Activated T-helper 1 cell treated with anti-CD3 and anti-CD28 coated beads, Interleukin-2, amount 50 U/mL, for 16 hours (primary cell): ENCODE measurements around the gene FURIN.
"Not testable (repeated sequence)": the region's sequence is repeated elsewhere in the genome, so short reads cannot be mapped to it uniquely, and the experiment has no call there.

ENCODE experiments used
- DNase-seq, 2 donors: peaks; one replicate each; pipeline ENCODE4 v3.0.0-alpha.2; 2020; ENCODE audit warnings: low read depth in 1 of 2, low spot score in 1 of 2

FURIN gene

DNA sequence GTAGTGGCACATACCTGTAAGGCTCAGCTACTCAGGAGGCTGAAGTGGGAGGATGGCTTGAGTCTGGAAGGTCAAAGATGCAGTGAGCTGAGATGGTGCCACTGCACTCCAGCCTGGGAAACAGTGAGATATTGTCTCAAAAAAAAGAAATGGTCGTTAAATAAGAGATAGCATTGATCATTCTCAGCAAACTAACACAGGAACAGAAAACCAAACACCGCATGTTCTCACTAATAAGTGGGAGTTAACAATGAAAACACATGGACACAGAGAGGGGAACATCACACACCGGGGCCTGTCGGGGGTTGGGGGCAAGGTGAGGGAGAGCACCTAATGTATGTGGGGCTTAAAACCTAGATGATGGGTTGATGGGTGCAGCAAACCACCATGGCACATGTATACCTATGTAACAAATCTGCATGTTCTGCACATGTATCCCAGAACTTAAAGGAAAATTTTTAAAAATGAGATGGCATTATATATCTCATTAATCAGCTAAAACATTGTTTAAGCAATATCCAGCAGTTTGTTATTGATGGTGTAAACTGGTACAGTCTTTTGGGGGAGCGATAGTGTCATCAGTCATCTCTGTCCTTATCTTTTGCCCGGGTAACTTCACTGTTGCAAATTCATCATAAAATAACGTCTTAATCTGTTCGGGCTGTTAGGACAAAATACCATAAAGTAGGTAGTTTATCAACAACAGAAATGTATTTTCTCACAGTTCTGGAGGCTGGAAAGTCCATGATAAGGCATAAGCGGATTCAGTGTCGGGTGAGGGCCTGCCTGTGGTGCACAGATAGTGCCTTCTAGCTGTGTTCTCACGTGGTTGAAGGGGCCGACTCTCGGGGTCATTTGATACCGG, 33.0 kb downstream of the FURIN start:
- DNase-seq: no peak

DNA sequence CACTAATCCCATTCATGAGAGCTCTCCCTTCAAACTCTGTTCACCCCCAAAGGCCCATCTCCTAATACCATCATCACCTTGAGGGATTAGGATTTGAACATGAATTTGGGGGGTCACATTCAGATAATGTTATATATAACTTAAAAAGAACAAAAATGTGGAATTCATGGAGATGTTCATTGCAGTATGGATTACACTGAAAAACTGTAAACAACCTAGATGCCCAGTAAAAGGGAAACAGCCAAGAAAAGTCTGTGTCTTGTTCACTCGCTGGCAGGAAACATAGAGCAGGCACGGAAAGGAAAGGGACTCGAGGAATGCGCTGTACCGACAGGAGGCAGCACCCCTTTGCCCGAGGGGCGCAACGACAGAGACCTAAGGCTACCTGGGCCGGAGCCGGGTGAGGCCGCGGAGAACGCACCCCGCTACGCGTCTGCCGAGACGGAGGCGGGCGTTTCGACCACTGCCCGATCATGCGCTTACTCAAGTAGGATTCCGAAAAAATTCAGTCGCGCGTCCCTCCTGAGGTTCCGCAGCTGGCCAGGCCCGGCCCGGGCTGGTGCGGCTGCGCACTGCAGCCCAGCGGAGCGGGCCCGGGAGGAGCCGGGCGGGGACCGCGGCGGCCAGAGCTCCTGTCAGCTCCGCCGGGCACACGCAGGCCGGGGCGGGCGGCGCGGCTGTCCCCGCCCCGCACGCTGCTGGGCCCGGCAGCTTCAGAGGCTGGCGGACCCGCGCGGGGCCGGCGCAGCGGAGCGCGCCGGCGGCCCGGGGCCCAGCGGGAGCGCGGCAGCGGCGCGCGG, 33.9 kb downstream of the FURIN start:
- DNase-seq: peak; percentile 34 to 50

DNA sequence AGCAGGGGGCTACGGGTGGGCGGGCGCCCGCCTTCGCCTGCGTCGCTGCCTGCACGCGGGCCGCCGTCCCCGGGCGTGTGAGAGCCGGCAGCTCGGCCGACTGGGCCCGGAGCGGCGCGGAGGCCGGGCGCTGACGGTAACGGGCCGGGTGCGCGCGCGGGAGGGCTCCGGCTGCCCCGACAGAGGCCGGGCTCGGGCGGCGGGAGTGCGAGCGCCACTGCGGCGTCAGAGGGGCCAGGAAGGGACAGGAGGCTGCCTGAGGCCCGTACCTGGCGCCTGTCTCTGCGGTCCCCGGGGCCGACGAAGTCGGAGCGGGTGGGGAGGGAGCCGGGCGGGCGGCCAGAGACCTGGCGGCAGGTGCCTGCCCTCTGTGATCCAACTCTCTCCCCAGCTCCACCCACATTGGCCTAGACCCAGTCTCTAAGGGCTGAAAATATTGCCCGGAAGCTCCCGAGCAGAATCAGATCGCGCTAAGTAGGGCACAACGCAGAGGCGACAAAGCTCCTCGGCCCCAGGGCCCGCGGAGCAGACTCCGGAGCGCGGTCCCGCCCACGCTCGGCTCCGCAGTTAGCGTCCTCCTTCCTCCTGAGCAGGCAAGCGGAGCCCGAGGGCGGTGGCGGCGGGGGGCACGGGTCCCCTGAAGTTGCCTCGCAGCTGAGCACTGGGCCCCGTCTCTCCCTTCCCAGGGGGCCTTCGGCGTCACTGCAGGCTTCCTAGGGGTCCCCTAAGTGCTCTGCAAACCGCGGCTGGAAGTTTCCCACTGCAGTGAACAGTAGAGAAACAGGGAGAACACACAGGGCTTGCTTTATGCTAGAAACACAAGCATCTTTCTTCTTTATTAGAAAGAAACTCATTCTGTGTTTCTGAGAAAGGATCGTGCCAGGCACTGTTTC, 34.7 kb downstream of the FURIN start, which contains the start of gene MAN2A2:
MAN2A2 (plus strand) TSS at position 463 of the 893 bp plus-strand sequence. CDS start 906 bp downstream, outside the sequence.
- DNase-seq: peak; percentile 41 to 56

DNA sequence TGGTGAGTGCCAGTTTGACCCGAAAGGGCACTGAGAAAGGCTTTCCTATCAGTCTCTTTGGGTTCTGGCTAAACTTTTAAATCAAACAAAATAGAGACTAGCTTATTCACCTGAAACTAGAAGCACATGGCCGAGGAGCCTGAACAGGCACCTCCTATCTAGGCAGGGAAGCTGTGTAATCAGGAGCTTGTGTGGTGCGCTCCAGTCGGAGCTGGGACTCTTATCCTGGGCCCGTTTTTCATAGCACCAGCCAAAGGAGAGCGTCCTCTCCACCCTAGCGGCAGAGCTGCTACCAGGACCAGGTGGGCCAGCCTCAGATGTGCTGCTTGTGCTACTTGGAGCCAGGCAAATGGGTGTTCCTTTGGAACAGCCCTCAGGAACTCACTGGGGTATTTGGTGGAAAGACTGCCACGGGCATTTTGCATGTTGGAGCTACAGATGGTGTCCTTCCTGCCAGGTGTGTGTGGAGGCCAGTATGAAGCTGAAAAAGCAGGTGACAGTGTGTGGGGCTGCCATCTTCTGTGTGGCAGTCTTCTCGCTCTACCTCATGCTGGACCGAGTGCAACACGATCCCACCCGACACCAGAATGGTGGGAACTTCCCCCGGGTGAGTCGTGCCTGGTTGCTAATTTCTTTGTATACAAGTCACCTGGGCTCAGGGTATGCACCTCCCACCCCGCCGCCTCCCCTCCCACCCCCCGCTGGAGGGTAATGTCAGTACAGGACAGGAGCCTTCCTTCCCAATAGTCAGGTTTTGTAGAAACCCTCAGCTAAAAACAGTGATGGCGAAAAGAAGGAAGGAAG, 35.5 kb downstream of the FURIN start:
- no peak for DNase-seq

DNA sequence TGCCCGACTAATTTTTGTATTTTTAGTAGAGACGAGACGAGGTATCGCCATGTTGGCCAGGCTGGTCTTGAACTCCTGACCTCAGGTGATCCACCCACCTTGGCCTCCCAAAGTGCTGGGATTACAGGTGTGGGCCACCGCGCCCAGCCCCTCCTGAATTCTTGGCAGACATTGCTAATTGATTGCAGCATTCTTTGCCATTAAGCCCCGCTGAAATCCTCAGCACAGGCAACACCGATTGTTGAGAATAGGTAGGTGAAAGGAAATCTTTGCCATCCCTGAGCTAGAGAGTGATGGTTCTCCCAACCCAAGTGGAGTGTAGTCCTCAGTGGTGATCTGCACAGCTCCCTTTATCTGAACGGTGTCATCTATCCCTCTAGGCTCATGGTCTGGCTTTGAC, 36.4 kb downstream of the FURIN start:
- DNase-seq: no peak

DNA sequence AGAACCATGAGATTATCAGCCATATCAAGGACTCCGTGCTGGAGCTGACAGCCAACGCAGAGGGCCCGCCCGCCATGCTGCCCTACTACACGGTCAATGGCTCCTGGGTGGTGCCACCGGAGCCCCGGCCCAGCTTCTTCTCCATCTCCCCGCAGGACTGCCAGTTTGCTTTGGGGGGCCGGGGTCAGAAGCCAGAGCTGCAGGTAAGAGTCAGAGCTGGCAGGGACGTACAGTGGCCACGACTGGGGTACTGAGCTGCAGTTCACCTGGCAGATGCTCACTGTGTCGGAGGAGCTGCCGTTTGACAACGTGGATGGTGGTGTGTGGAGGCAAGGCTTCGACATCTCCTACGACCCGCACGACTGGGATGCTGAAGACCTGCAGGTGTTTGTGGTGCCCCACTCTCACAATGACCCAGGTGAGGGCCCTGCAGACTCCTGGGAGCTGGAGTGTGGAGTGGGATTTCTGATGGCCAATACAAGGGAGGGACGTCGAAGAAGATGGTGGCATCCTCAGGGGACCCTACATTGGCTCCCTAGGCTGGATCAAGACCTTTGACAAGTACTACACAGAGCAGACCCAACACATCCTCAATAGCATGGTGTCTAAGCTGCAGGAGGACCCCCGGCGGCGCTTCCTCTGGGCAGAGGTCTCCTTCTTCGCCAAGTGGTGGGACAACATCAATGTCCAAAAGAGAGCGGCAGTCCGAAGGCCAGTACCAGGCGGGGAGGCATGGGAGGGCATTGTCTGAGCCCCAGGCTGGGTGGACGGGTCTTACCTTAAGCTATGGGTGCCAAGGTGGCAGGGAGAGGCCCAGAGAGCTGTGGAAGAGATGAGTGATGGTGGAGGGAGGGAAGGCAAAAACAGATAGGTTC, 37.2 kb downstream of the FURIN start:
- no peak for DNase-seq

DNA sequence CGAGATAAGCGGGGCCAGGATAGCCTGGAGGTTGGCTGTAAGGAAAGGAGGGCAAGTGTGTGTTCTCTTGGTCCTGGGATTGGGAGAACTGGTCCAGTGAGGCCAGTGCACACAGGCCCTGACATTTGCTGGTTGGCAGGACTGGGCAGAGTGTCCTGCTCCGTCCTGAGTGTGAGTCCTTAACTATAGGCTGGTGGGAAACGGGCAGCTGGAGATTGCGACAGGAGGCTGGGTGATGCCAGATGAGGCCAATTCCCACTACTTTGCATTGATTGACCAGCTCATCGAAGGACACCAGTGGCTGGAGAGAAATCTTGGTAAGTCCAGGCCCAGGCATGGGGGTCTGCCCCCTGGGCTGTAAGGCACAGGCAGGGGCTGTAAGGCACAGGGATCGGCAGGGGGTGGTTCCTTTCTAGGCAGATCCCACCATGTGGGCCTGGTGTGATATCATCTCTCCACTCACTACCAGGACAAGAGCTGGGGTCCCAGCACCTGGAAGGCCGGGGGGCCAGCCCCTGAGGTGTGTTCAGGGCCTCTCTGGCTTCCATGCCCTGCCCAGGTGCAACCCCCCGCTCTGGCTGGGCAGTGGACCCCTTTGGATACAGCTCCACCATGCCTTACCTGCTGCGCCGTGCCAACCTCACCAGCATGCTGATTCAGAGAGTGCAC, 37.9 kb downstream of the FURIN start:
- no peak for DNase-seq

DNA sequence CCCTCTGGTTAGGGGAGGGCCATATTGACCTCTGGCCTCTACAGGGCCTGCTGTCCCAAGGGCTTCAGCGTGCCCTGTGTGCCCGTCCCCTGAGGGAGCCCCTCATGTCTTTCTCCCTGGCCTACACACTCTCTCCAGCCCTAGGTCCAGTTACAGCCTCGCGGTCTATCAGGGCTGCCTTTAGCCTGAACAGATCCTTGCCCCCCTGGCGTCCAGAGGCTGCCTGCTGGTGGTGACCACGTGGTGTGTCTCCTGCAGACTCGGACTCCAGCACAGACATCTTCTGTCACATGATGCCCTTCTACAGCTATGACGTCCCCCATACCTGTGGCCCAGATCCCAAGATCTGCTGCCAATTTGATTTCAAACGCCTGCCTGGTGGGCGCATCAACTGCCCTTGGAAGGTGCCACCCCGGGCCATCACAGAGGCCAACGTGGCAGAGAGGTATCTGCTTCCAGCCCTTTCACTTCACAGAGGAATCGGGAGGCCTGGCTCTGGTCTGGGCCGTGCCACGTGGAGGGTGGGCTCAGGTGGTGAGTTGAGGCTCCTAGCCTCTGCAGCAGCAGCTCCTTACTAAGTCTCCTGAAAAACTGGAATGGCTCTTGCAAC, 38.8 kb downstream of the FURIN start:
- no peak for DNase-seq

DNA sequence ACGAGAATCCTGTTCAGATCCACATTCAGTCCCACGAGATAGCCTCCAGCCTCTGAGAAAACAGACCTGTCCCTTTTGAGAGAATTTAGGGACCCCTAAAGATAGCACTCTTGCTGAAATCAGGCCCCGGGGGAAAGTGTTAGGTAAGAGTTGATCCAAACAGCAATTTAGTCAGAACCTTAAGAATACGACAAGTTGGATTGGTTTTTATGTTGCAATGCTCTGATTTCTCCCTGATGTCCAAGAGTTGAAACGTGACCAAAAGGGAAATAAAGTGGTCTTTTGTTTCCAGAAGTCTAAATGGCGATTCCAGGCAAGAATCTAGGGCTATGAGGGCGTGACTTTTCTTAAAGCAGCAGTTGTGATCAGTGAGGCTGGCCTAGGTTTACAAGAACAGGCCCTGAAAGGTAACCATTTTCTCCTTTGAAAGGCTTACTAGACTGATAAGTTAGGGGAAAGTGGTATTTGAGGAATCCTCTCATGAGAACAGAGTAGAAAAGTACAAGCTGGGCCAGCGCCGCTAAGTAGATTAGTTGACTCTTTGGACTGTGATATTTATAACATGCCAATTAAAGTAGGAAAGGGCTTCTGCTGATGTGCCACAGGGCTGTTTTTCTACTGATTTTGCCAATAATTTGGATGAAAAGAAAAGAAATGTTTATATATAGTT, 39.6 kb downstream of the FURIN start:
- DNase-seq: no peak

DNA sequence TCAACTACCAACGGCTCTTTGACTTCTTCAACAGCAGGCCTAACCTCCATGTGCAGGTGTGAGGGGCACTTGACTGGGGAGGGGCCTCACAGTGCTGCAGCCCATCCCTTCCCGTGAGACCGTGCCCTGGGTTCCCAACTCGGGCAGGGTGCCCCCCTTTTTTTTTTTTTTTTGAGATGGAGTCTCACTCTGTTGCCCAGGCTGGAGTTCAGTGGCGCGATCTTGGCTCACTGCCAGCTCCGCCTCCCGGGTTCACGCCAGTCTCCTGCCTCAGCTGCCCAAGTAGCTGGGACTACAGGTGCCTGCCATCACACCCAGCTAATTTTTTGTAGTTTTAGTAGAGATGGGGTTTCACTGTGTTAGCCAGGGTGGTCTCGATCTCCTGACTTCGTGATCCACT, 41.1 kb downstream of the FURIN start:
- DNase-seq: not testable (repeated sequence)

DNA sequence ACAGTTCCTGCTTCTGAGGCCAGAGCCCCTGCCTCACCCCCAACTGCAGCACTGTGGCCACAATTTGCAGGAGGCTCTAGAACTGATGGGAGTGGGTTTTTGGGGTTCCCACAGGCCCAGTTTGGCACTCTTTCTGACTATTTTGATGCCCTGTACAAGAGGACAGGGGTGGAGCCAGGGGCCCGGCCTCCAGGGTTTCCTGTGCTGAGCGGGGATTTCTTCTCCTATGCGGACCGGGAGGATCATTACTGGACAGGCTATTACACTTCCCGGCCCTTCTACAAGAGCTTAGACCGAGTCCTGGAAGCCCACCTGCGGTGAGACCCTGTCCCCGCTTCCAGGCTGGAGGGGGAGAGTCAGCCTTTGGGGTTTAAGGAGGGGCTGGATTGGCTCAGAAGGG, 41.6 kb downstream of the FURIN start:
- no peak for DNase-seq

DNA sequence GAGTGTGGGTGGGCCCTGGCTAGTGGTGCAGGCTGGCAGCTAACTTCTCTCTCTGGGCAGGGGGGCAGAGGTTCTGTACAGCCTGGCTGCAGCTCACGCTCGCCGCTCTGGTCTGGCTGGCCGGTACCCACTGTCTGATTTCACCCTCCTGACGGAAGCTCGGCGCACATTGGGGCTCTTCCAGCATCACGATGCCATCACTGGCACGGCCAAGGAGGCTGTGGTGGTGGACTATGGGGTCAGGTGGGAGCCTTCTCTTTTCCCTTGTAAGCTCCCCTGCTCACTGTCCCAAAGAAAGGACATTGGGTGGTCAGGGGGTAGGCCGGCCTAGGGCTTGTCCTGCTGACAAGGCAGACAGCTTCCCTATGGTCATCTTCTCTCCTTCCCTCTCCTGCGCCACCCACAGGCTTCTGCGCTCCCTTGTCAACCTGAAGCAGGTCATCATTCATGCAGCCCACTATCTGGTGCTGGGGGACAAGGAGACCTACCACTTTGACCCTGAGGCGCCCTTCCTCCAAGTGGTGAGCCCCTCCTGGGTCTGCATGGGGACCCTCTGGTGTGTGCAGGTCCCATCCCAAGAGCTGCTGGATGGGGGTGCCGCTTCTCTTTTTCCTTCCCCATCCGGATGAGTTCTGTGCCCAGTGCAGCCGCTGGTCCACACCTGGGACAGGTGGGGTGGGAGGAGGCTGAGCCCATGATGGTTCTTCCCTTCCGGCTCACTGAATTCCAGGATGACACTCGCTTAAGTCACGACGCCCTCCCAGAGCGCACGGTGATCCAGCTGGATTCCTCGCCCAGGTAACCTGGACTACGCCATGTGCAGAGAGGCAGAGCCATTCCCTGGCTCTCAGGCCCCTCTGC, 42.3 kb downstream of the FURIN start:
- DNase-seq: no peak

DNA sequence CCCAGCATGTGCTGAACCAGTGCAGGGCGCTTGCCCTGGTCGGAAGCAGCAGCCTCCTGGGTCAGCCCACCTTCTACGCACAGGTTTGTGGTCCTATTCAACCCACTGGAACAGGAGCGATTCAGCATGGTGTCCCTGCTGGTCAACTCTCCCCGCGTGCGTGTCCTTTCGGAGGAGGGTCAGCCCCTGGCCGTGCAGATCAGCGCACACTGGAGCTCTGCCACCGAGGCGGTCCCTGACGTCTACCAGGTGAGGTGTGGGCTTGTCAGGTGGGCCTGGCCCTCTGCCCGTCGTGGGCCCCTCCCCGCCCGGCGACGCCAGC, 42.9 kb downstream of the FURIN start:
- DNase-seq: no peak

DNA sequence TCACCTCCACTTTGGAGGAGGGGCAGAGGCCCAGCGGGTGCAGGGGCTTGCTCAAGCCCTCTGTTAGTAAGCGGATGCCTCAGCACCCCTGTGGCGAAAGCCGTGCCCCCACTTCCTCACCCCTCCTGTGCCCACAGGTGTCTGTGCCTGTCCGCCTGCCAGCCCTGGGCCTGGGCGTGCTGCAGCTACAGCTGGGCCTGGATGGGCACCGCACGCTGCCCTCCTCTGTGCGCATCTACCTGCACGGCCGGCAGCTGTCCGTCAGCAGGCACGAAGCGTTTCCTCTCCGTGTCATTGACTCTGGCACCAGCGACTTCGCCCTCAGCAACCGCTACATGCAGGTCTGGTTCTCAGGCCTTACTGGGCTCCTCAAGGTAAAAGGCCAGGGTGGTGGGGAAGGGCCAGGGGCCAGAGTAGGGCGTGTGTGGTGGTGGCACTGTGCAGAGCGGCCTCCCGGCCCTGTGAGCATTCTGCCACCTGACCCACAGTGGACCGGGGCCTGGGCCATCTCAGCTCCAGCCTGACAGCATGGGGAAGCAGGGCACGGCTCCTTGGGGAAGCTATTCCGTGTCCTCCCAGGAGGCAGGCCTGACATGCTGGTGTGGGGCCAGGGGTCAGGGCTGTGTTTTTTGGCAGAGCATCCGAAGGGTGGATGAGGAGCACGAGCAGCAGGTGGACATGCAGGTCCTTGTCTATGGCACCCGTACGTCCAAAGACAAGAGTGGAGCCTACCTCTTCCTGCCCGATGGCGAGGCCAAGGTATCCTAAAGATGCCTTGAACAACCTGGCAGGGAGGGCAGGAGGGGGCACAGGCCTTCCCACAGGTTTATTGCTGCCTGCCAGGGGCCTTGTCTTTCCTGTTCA, 43.8 kb downstream of the FURIN start:
- no peak for DNase-seq

DNA sequence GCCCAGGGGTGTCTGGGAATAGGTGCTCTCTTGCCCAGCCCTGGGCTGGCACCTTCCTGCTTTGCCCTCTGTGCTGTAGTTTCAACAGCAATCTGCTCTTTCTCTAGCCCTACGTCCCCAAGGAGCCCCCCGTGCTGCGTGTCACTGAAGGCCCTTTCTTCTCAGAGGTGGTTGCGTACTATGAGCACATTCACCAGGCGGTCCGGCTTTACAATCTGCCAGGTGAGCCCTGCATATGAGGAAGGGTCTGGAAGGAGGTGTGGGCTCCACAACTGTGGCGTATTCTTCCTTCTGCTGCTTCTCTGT, 44.3 kb downstream of the FURIN start:
- no peak for DNase-seq

DNA sequence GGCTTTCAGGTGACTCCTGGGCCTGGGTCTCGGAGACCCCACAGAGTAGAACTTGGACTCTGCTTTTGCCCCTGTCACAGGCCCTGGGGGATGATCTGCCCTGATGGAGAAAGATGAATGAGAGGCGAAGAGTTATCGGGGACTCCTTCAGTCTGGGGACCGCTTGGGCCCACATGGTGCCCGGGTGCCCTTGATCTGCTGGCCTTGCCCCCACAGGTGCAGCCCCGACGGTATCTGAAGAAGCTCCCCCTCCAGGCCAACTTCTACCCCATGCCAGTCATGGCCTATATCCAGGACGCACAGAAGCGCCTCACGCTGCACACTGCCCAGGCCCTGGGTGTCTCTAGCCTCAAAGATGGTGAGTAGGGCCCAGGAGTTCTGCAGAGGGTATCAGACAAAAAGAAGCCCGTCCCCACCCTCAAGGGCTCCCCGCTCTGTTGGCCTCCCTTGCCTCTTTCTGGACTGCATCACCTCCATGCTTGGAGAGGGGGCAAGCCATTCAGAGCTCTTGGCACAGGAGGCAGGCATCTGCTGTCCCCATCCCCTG, 45.1 kb downstream of the FURIN start:
- no peak for DNase-seq
